T-helper 1 cell treated with Interleukin-12 subunit alpha and Interleukin-12 subunit beta and Interleukin-4 antibody, amounts not matched to agents 30 ng/mL and 1 ng/mL, for 36 hours (primary cell): ENCODE data around the gene DDX19B. TPM values are rescaled to one million over a fixed set of nuclear protein-coding genes. Genes with fewer than 3 reads are reported as not detected.
"Not testable (repeated sequence)": the region's sequence is repeated elsewhere in the genome, so short reads cannot be mapped to it uniquely, and the experiment has no call there.

ENCODE experiments used
- intact Hi-C: fragments of 100-400 bp; cut with micrococcal nuclease; formaldehyde crosslinking; loops from one replicate; pipeline ENCODE4 v1.15.1; 2024
- total RNA-seq: library from RNA; stranded (reverse); gene quantifications from 2 replicates; pipeline ENCODE4 v1.2.3, GENCODE V29; 2022

The DDX19B gene
- total RNA-seq, 1 donor from 2014 or later: 35.3 TPM

- intact Hi-C loops: no loop called here
Measured at GRCh38 chr16:70276392-70276791, 22.6 kb upstream of the DDX19B start.

- intact Hi-C loops: loop anchor here (10.0 kb wide), 1 partner anchor 1597 kb away; the partner anchor contains the start of gene ZNF821
Measured at GRCh38 chr16:70287304-70287971, 11.5 kb upstream of the DDX19B start.

GRCh38 chr16:70289229-70290094 is 9.5 kb upstream of the DDX19B start, which contains the start of gene AARS1:
Gene AARS1, minus strand, starts transcription at chr16:70289506. Its CDS starts 6,743 bp downstream, at chr16:70282763.
- intact Hi-C loops: loop anchor here (1.0 to 10.0 kb wide), 9 partner anchors 10 to 1595 kb away; partner anchors contain the start of genes CMTR2, COG4, DDX19A and DDX19B

GRCh38 chr16:70290949-70291519 is 8.0 kb upstream of the DDX19B start:
- intact Hi-C loops: loop anchor here (5.0 kb wide), 1 partner anchor 179 kb away; the partner anchor contains the start of gene PDPR

GRCh38 chr16:70292148-70292547 is 6.8 kb upstream of the DDX19B start:
- intact Hi-C loops: loop anchor here (5.0 kb wide), 1 partner anchor 180 kb away; the partner anchor contains the start of gene PDPR

GRCh38 chr16:70294385-70295025 is 4.5 kb upstream of the DDX19B start:
- intact Hi-C loops: loop anchor here (5.0 kb wide), 1 partner anchor 182 kb away; the partner anchor contains the start of gene PDPR

- intact Hi-C loops: no loop called here
Measured at GRCh38 chr16:70295634-70296033, 3.4 kb upstream of the DDX19B start.

- intact Hi-C loops: no loop called here
Measured at GRCh38 chr16:70301121-70301520, 2.1 kb downstream of the DDX19B start.

- intact Hi-C loops: no loop called here
Measured at GRCh38 chr16:70302745-70303144, 3.8 kb downstream of the DDX19B start.

- intact Hi-C loops: no loop called here
Measured at GRCh38 chr16:70304892-70305448, 6.0 kb downstream of the DDX19B start.

- intact Hi-C loops: no loop called here
Measured at GRCh38 chr16:70306880-70307279, 7.9 kb downstream of the DDX19B start.

GRCh38 chr16:70307726-70308125 is 8.7 kb downstream of the DDX19B start:
- intact Hi-C loops: not testable (repeated sequence)

- intact Hi-C loops: no loop called here
Measured at GRCh38 chr16:70320121-70320520, 21.1 kb downstream of the DDX19B start.

GRCh38 chr16:70324998-70325747 is 26.2 kb downstream of the DDX19B start:
- intact Hi-C loops: no loop called here

- intact Hi-C loops: loop anchor here (1.0 kb wide), 1 partner anchor 322 kb away; no protein-coding TSS in a partner anchor
Measured at GRCh38 chr16:70331091-70331490, 32.1 kb downstream of the DDX19B start.

- intact Hi-C loops: loop anchor here (1.0 kb wide), 1 partner anchor 322 kb away; no protein-coding TSS in a partner anchor
Measured at GRCh38 chr16:70331588-70332358, 32.8 kb downstream of the DDX19B start.

- intact Hi-C loops: not testable (repeated sequence)
Measured at GRCh38 chr16:70332728-70333127, 33.7 kb downstream of the DDX19B start.

- intact Hi-C loops: no loop called here
Measured at GRCh38 chr16:70337814-70338213, 38.8 kb downstream of the DDX19B start.

GRCh38 chr16:70341600-70341999 is 42.6 kb downstream of the DDX19B start:
- intact Hi-C loops: no loop called here
